ENCODE results near the gene ACOT4. TPM values are rescaled to one million over a fixed set of nuclear protein-coding genes. Genes with fewer than 3 reads are reported as not detected.
"Not testable (repeated sequence)": the region's sequence is repeated elsewhere in the genome, so short reads cannot be mapped to it uniquely, and the experiment has no call there.

Gene ACOT4
- total RNA-seq, 1 donor from 2014 or later = 4.3 TPM

GRCh38 chr14:73576391-73576790 is 15.3 kb upstream of the ACOT4 start:
- no peak for TF ChIP-seq CTCF (IDR thresholded peaks at IDR 0.05; ENCODE audit: insufficient read depth, low read length, poor library complexity, severe bottlenecking)
- no peak for DNase-seq (ENCODE audit: low read depth)
- H3K36me3 ChIP-seq (ENCODE audit: control insufficient read depth, insufficient read depth, low read length) = no peaks in the 10 kb centered on the region
- no peaks in the 10 kb centered on the region for H3K27me3 ChIP-seq (ENCODE audit: control insufficient read depth, insufficient read depth, low read length)
- H3K4me3 ChIP-seq (ENCODE audit: low read depth, low read length) = no peak overlapping the region

GRCh38 chr14:73577214-73577613 is 14.5 kb upstream of the ACOT4 start:
- not testable (repeated sequence) for H3K36me3 ChIP-seq (ENCODE audit: control insufficient read depth, insufficient read depth, low read length); H3K4me3 ChIP-seq (ENCODE audit: low read depth, low read length); H3K27me3 ChIP-seq (ENCODE audit: control insufficient read depth, insufficient read depth, low read length); DNase-seq (ENCODE audit: low read depth)

- not testable (repeated sequence) for DNase-seq (ENCODE audit: low read depth); H3K36me3 ChIP-seq (ENCODE audit: control insufficient read depth, insufficient read depth, low read length); H3K27me3 ChIP-seq (ENCODE audit: control insufficient read depth, insufficient read depth, low read length)
Measured at GRCh38 chr14:73582102-73582979, 9.3 kb upstream of the ACOT4 start.

GRCh38 chr14:73588695-73589094 is 3.0 kb upstream of the ACOT4 start:
- no peaks in the 10 kb centered on the region for H3K27me3 ChIP-seq (ENCODE audit: control insufficient read depth, insufficient read depth, low read length)
- no peak for DNase-seq (ENCODE audit: low read depth)
- no peaks in the 10 kb centered on the region for H3K36me3 ChIP-seq (ENCODE audit: control insufficient read depth, insufficient read depth, low read length)
- TF ChIP-seq CTCF (IDR thresholded peaks at IDR 0.05; ENCODE audit: insufficient read depth, low read length, poor library complexity, severe bottlenecking) = no peak
- H3K4me3 ChIP-seq (ENCODE audit: low read depth, low read length) = no peak overlapping the region

More at GRCh38 chr14:73582102-73582979, 9.3 kb upstream of the ACOT4 start:
- H3K4me3 ChIP-seq (ENCODE audit: low read depth, low read length) = not testable (repeated sequence)

GRCh38 chr14:73589116-73589515 is 2.6 kb upstream of the ACOT4 start:
- H3K4me3 ChIP-seq (ENCODE audit: low read depth, low read length) = no peak overlapping the region
- H3K36me3 ChIP-seq (ENCODE audit: control insufficient read depth, insufficient read depth, low read length) = no peaks in the 10 kb centered on the region
- TF ChIP-seq CTCF (IDR thresholded peaks at IDR 0.05; ENCODE audit: insufficient read depth, low read length, poor library complexity, severe bottlenecking) = no peak
- H3K27me3 ChIP-seq (ENCODE audit: control insufficient read depth, insufficient read depth, low read length) = no peaks in the 10 kb centered on the region
- no peak for DNase-seq (ENCODE audit: low read depth)

GRCh38 chr14:73590673-73591004 is 1.0 kb upstream of the ACOT4 start:
- H3K27me3 ChIP-seq (ENCODE audit: control insufficient read depth, insufficient read depth, low read length); DNase-seq (ENCODE audit: low read depth); H3K4me3 ChIP-seq (ENCODE audit: low read depth, low read length); H3K36me3 ChIP-seq (ENCODE audit: control insufficient read depth, insufficient read depth, low read length): not testable (repeated sequence)

- no peak for DNase-seq (ENCODE audit: low read depth)
- TF ChIP-seq CTCF (IDR thresholded peaks at IDR 0.05; ENCODE audit: insufficient read depth, low read length, poor library complexity, severe bottlenecking) = no peak
- Histone ChIP-seq H3K27me3 (ENCODE audit: control insufficient read depth, insufficient read depth, low read length) (no peaks in the 10 kb centered on the region), H3K4me3 (ENCODE audit: low read depth, low read length) (no peak overlapping the region), H3K36me3 (ENCODE audit: control insufficient read depth, insufficient read depth, low read length) (no peaks in the 10 kb centered on the region)
Measured at GRCh38 chr14:73594491-73594890, 2.8 kb downstream of the ACOT4 start.
